OCI-LY1 (cell line): ENCODE measurements around the gene ZHX3.

ENCODE experiments used
- EZH2 ChIP-seq: fragments of 200-600 bp; sonication (generic), shearing (Covaris generic); IDR thresholded peaks from 2 replicates; pipeline ENCODE4 v1.8.0; 2017; ENCODE audit warnings: borderline replicate concordance, mixed run types, mild to moderate bottlenecking, antibody characterized with exemption, low read length, moderate library complexity, mixed read lengths
- TF ChIP-seq, protein P1 (sequence below): fragments of 200-600 bp; sonication (generic), shearing (Covaris generic); IDR thresholded peaks from 2 replicates; pipeline ENCODE4 v1.5.1; 2017; ENCODE audit warnings: mild to moderate bottlenecking, antibody characterized with exemption, low read length, moderate library complexity, mixed read lengths

- TF ChIP-seq, protein P1, sequence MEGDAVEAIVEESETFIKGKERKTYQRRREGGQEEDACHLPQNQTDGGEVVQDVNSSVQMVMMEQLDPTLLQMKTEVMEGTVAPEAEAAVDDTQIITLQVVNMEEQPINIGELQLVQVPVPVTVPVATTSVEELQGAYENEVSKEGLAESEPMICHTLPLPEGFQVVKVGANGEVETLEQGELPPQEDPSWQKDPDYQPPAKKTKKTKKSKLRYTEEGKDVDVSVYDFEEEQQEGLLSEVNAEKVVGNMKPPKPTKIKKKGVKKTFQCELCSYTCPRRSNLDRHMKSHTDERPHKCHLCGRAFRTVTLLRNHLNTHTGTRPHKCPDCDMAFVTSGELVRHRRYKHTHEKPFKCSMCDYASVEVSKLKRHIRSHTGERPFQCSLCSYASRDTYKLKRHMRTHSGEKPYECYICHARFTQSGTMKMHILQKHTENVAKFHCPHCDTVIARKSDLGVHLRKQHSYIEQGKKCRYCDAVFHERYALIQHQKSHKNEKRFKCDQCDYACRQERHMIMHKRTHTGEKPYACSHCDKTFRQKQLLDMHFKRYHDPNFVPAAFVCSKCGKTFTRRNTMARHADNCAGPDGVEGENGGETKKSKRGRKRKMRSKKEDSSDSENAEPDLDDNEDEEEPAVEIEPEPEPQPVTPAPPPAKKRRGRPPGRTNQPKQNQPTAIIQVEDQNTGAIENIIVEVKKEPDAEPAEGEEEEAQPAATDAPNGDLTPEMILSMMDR, result no peak
- TF ChIP-seq EZH2, result no peak
These were observed 33.0 kb upstream of the ZHX3 start for GRCh38 chr20:41350408-41350962.
